Effector CD4-positive, alpha-beta T cell (primary cell): ENCODE results near the gene MYOF.

ENCODE experiments used
- DNase-seq: peaks from one replicate; pipeline ENCODE4 v3.0.0-alpha.2; 2020
- total RNA-seq: gene quantifications from one replicate; lab custom pipeline; 2026; lab: John Stamatoyannopoulos, UW

The MYOF gene
- total RNA-seq = 1.1 reads per million

GRCh38 chr10:93482145-93482834 lies at the start of gene MYOF:
TSS of gene MYOF (minus strand) at chr10:93482334. CDS start at chr10:93482194, 140 bp downstream.
- peak; percentile 34 for DNase-seq

GRCh38 chr10:93518531-93518930 lies 36.4 kb upstream of the MYOF start:
- no peak for DNase-seq

- DNase-seq = no peak
Measured at GRCh38 chr10:93516006-93516380, 33.9 kb upstream of the MYOF start.

- no peak for DNase-seq
Measured at GRCh38 chr10:93515071-93516005, 33.2 kb upstream of the MYOF start.

- DNase-seq = no peak
Measured at GRCh38 chr10:93514521-93514920, 32.4 kb upstream of the MYOF start.

- DNase-seq = no peak
Measured at GRCh38 chr10:93513091-93513490, 31.0 kb upstream of the MYOF start.

- no peak for DNase-seq
Measured at GRCh38 chr10:93512565-93512964, 30.4 kb upstream of the MYOF start.

GRCh38 chr10:93509816-93510215 lies 27.7 kb upstream of the MYOF start:
- DNase-seq = no peak

- no peak for DNase-seq
Measured at GRCh38 chr10:93505075-93505474, 22.9 kb upstream of the MYOF start.

- DNase-seq = no peak
Measured at GRCh38 chr10:93503075-93503474, 20.9 kb upstream of the MYOF start.

GRCh38 chr10:93501650-93502049 lies 19.5 kb upstream of the MYOF start:
- no peak for DNase-seq

- no peak for DNase-seq
Measured at GRCh38 chr10:93498166-93498565, 16.0 kb upstream of the MYOF start.

GRCh38 chr10:93496322-93497041 lies 14.3 kb upstream of the MYOF start, which contains the start of gene CEP55:
TSS of gene CEP55 (plus strand) at chr10:93496612. CDS start at chr10:93500052, 3,440 bp downstream.
- peak; percentile 94 for DNase-seq

- no peak for DNase-seq
Measured at GRCh38 chr10:93495654-93496321, 13.7 kb upstream of the MYOF start.

- no peak for DNase-seq
Measured at GRCh38 chr10:93494494-93494893, 12.4 kb upstream of the MYOF start.

- no peak for DNase-seq
Measured at GRCh38 chr10:93493162-93493561, 11.0 kb upstream of the MYOF start.

- DNase-seq = no peak
Measured at GRCh38 chr10:93491602-93492121, 9.5 kb upstream of the MYOF start.

- DNase-seq = no peak
Measured at GRCh38 chr10:93488956-93489528, 6.9 kb upstream of the MYOF start.

- no peak for DNase-seq
Measured at GRCh38 chr10:93485690-93486089, 3.6 kb upstream of the MYOF start.

GRCh38 chr10:93481637-93482144 lies 443 bp downstream of the MYOF start:
- no peak for DNase-seq

GRCh38 chr10:93478873-93479272 lies 3.3 kb downstream of the MYOF start:
- no peak for DNase-seq

- DNase-seq = no peak
Measured at GRCh38 chr10:93476756-93477155, 5.4 kb downstream of the MYOF start.
